Esophagus mucosa (tissue), 1 donor: ENCODE results near the gene CCNDBP1. TPM values are rescaled to one million over a fixed set of nuclear protein-coding genes. Genes with fewer than 3 reads are reported as not detected.
"Not testable (repeated sequence)": the region's sequence is repeated elsewhere in the genome, so short reads cannot be mapped to it uniquely, and the experiment has no call there.

ENCODE experiments used
- ATAC-seq: fragments of 200-7000 bp; cut with Tn5 transposase; one replicate; pipeline ENCODE4 v1.9.1; 2020
- total RNA-seq: library from RNA; stranded (reverse); gene quantifications from one replicate; pipeline ENCODE4 v1.2.4, GENCODE V29; 2023
- donor health status: DM: yes; HTN: yes; CAD: no.

CCNDBP1 gene
- 53.1 TPM for total RNA-seq

- peak; percentile 94 for ATAC-seq
These were observed at the start of gene CCNDBP1 for GRCh38 chr15:43185157-43186002. TSS of gene CCNDBP1 (plus strand) at chr15:43185403. CDS start at chr15:43185499, 96 bp downstream.

GRCh38 chr15:43143203-43143941 is 41.8 kb upstream of the CCNDBP1 start:
- no peak for ATAC-seq

GRCh38 chr15:43144512-43144911 is 40.7 kb upstream of the CCNDBP1 start:
- no peak for ATAC-seq

GRCh38 chr15:43146184-43146583 is 39.0 kb upstream of the CCNDBP1 start:
- ATAC-seq, result no peak

- ATAC-seq, result peak; percentile 98
These were observed 34.8 kb upstream of the CCNDBP1 start for GRCh38 chr15:43150191-43150929.

GRCh38 chr15:43151688-43152087 is 33.5 kb upstream of the CCNDBP1 start:
- no peak for ATAC-seq

- ATAC-seq, result no peak
These were observed 31.9 kb upstream of the CCNDBP1 start for GRCh38 chr15:43153269-43153668.

GRCh38 chr15:43165801-43166325 is 19.3 kb upstream of the CCNDBP1 start:
- ATAC-seq, result no peak

- ATAC-seq, result not testable (repeated sequence)
These were observed 17.9 kb upstream of the CCNDBP1 start for GRCh38 chr15:43167261-43167660.

- ATAC-seq, result peak; percentile 92
These were observed 16.8 kb upstream of the CCNDBP1 start for GRCh38 chr15:43168192-43169107.

GRCh38 chr15:43169888-43170287 is 15.3 kb upstream of the CCNDBP1 start:
- no peak for ATAC-seq

GRCh38 chr15:43175656-43176309 is 9.4 kb upstream of the CCNDBP1 start:
- not testable (repeated sequence) for ATAC-seq

GRCh38 chr15:43177147-43177546 is 8.1 kb upstream of the CCNDBP1 start:
- ATAC-seq, result not testable (repeated sequence)

- ATAC-seq, result no peak
These were observed 1.9 kb upstream of the CCNDBP1 start for GRCh38 chr15:43183270-43183669.

GRCh38 chr15:43184407-43185124 is 637 bp upstream of the CCNDBP1 start:
- ATAC-seq, result no peak

GRCh38 chr15:43186003-43186353 is 775 bp downstream of the CCNDBP1 start:
- ATAC-seq, result peak; percentile 37

GRCh38 chr15:43187544-43188155 is 2.4 kb downstream of the CCNDBP1 start:
- ATAC-seq, result no peak

- ATAC-seq, result no peak
These were observed 4.1 kb downstream of the CCNDBP1 start for GRCh38 chr15:43189296-43189695.

- ATAC-seq, result no peak
These were observed 5.0 kb downstream of the CCNDBP1 start for GRCh38 chr15:43190178-43190577.

GRCh38 chr15:43193710-43194109 is 8.5 kb downstream of the CCNDBP1 start:
- ATAC-seq, result no peak
